Measurements from ENCODE around the gene CDPF1. TPM values are rescaled to one million over a fixed set of nuclear protein-coding genes. Genes with fewer than 3 reads are reported as not detected.

The CDPF1 gene
- total and polyA plus RNA-seq, 2 of the 13 experiments (the other 11 are each of a cell fraction or from before 2014, with no cell fraction given) = 5.2 to 8.1 TPM

DNA sequence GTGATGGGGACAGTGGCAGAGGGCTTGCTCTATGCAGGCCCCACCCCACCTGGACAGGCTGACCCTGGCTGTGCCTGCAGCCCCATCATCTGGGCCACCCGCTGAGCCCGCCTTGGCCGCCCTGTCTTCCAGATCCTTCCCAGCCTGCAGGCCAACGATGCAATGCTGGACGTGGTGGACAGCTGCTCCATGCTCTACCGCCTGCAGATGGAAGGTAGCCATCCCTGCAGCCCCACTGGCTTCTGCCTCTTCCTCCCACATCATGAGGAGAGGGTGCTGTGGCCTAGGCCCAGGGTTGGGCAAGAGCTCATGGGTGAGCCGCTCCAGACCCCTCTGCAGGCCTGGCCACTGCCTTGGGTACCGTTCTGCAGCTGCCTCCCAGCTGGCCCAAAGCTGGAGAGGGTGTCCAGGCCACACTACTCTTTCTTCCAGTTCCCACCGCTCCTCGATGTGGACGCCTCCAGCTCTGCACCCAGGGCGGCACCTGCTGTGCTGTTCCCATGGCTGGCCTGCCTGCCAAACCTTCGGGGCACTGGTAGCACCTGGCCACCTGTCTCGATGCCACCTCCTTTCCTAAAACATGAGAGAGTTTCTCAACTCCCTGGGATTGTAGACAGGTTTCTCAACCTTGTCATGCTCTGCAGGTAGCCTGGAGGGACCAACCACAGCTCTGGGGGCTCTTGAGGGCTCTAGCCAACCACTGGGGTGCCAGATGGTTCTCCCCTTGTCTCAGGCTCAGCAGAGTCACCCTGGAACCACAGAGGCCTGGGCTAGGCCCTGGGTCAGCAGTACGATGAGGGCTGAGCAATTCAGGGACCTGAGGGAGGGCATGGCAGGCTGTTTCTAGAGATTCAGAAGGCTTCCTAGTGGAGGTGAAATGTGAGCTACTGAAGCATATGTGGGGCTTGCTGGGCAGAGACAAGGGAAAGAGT, 37.1 kb upstream of the CDPF1 start:
- no peaks in the 10 kb centered on the region for H3K79me2 ChIP-seq (ENCODE audit: insufficient read depth, low read length)
- no peak overlapping the region for H3K4me3 ChIP-seq (replicated peaks in 1 of 3; ENCODE audit: insufficient read depth in 1 of 3, low read depth in 2 of 3, low read length in 3 of 3)
- H3K36me3 ChIP-seq (replicated peaks in 1 of 2; ENCODE audit: control insufficient read depth in 1 of 2, insufficient read depth in 2 of 2, low read length in 2 of 2) = peaks cover 49 to 85% of the 10 kb centered on the region in 2 experiments
- no peak overlapping the region for H3K27ac ChIP-seq (ENCODE audit: extremely low read length, insufficient read depth, low read length)
- in situ Hi-C loops (cut with HindIII; ENCODE audit: extremely low pct_ligation_motif_present, low pct_unique_long_range_greater_than_20kb) = no loop called here
- FAIRE-seq (no peak), ATAC-seq (no peak), DNase-seq (ENCODE audit: low spot score) (no peak)
- no peaks in the 10 kb centered on the region for H3K4me1 ChIP-seq (ENCODE audit: insufficient read depth, low read length)
- H3K9me3 ChIP-seq (ENCODE audit: low read length) = no peaks in the 10 kb centered on the region
- no peaks in the 10 kb centered on the region for H3K27me3 ChIP-seq (ENCODE audit: control insufficient read depth in 1 of 2, insufficient read depth in 2 of 2, low read length in 2 of 2)
- WGBS (ENCODE audit: low lambda C conversion rate) = 98% methylated on average over 11 of the region's 15 CpGs
- CTCF ChIA-PET (ENCODE audit: low intra/inter-chr PET ratio, low total read pairs) = no interaction called here
- BruUV-seq (replicated peaks) = no TSS peak
- TF ChIP-seq RBFOX2 (IDR thresholded peaks at IDR 0.05; ENCODE audit: low read depth, low read length) (peak; percentile 63), ZNF891 (CRISPR knock-in tag; IDR thresholded peaks at IDR 0.05) (0 out of 2 replicates have a peak, but pooled peaks have one; percentile 45), SRY (CRISPR knock-in tag; IDR thresholded peaks at IDR 0.05) (0 out of 2 replicates have a peak, but pooled peaks have one; percentile 55), RBM22 (optimal IDR thresholded peaks at IDR 0.05; ENCODE audit: low read length) (peak; percentile 5), AGO2 (optimal IDR thresholded peaks at IDR 0.05; ENCODE audit: low read depth, low read length) (peak; percentile 91), POLR2A (IDR thresholded peaks at IDR 0.05; ENCODE audit: insufficient read depth in 1 of 2, low read depth in 2 of 2, low read length in 2 of 2) (peak in 1 of 2 experiments; percentile 13; a peak in 1 of 4 replicates), SP2 (CRISPR knock-in tag; IDR thresholded peaks at IDR 0.05) (no peak), MLLT10 (CRISPR knock-in tag; IDR thresholded peaks at IDR 0.05) (no peak)
- TF ChIP-seq, protein P1, sequence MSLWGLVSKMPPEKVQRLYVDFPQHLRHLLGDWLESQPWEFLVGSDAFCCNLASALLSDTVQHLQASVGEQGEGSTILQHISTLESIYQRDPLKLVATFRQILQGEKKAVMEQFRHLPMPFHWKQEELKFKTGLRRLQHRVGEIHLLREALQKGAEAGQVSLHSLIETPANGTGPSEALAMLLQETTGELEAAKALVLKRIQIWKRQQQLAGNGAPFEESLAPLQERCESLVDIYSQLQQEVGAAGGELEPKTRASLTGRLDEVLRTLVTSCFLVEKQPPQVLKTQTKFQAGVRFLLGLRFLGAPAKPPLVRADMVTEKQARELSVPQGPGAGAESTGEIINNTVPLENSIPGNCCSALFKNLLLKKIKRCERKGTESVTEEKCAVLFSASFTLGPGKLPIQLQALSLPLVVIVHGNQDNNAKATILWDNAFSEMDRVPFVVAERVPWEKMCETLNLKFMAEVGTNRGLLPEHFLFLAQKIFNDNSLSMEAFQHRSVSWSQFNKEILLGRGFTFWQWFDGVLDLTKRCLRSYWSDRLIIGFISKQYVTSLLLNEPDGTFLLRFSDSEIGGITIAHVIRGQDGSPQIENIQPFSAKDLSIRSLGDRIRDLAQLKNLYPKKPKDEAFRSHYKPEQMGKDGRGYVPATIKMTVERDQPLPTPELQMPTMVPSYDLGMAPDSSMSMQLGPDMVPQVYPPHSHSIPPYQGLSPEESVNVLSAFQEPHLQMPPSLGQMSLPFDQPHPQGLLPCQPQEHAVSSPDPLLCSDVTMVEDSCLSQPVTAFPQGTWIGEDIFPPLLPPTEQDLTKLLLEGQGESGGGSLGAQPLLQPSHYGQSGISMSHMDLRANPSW (CRISPR knock-in tag; IDR thresholded peaks at IDR 0.05; ENCODE audit: borderline replicate concordance) = no peak
- intact Hi-C loops (cut with micrococcal nuclease; ENCODE audit: unreplicated experiment) = no loop called here
- POLR2A ChIA-PET = interaction anchor here (1.0 to 4.2 kb wide), 4 partner anchors 9 to 158 kb away, joined by 3 to 33 read pairs (median 4); partner anchors contain the start of genes GTSE1 and TTC38
- no peak overlapping the region for H3K9ac ChIP-seq (ENCODE audit: insufficient read depth, low read depth, low read length)
- H4K20me1 ChIP-seq (ENCODE audit: insufficient read depth, low read length) = no peaks in the 10 kb centered on the region
- no peak overlapping the region for H2AFZ ChIP-seq (ENCODE audit: low read length)
- no peak overlapping the region for H3K4me2 ChIP-seq (ENCODE audit: low read depth, low read length)

Measured in HepG2 (cell line).